ENCODE results near the gene MYH9.

DNA sequence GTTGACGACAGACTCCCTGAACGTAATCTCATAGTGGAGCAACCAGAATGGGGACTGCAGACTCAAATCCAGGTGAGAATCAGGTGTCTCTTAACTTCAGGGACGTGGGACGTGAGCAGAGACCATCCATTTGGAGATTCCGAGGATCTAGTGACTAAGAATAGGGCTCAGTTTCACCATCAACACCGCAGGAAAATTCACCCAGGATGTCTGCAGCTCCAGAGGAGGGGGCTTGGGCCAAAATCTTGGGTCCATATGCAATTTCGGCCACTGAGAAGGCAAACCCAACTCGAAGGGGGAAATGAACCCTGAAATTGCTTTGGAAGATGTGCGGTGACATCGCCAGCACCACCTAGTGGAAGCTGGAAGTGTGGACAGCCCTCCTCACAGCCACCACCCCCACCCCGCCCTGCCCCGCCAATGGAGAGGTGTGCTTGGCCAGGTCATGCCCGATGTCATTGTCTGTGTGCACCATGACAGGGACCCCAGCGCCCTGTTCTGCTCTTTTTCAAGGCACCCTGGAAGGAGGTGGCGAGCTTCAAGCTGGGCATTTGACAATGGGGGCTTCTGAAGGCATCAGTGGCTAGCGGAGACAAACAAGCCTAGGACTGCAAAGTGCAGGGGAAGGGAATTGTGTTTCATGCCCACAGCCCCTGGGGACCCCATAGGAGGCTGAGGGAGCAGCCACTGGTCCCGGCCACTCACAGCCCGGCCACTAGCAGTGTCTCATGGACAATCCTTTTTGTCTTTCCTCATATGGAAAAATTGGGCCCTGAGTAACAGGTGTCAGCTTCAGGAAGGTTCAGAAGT, 110.1 kb downstream of the MYH9 start:
- TF ChIP-seq, protein P1, sequence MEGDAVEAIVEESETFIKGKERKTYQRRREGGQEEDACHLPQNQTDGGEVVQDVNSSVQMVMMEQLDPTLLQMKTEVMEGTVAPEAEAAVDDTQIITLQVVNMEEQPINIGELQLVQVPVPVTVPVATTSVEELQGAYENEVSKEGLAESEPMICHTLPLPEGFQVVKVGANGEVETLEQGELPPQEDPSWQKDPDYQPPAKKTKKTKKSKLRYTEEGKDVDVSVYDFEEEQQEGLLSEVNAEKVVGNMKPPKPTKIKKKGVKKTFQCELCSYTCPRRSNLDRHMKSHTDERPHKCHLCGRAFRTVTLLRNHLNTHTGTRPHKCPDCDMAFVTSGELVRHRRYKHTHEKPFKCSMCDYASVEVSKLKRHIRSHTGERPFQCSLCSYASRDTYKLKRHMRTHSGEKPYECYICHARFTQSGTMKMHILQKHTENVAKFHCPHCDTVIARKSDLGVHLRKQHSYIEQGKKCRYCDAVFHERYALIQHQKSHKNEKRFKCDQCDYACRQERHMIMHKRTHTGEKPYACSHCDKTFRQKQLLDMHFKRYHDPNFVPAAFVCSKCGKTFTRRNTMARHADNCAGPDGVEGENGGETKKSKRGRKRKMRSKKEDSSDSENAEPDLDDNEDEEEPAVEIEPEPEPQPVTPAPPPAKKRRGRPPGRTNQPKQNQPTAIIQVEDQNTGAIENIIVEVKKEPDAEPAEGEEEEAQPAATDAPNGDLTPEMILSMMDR (IDR thresholded peaks at IDR 0.05; ENCODE audit: low read depth, low read length, missing input control) = peak; percentile 70
- TF ChIP-seq, protein P2, sequence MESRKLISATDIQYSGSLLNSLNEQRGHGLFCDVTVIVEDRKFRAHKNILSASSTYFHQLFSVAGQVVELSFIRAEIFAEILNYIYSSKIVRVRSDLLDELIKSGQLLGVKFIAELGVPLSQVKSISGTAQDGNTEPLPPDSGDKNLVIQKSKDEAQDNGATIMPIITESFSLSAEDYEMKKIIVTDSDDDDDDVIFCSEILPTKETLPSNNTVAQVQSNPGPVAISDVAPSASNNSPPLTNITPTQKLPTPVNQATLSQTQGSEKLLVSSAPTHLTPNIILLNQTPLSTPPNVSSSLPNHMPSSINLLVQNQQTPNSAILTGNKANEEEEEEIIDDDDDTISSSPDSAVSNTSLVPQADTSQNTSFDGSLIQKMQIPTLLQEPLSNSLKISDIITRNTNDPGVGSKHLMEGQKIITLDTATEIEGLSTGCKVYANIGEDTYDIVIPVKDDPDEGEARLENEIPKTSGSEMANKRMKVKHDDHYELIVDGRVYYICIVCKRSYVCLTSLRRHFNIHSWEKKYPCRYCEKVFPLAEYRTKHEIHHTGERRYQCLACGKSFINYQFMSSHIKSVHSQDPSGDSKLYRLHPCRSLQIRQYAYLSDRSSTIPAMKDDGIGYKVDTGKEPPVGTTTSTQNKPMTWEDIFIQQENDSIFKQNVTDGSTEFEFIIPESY (IDR thresholded peaks at IDR 0.05) = no peak
- TF ChIP-seq, protein P3, sequence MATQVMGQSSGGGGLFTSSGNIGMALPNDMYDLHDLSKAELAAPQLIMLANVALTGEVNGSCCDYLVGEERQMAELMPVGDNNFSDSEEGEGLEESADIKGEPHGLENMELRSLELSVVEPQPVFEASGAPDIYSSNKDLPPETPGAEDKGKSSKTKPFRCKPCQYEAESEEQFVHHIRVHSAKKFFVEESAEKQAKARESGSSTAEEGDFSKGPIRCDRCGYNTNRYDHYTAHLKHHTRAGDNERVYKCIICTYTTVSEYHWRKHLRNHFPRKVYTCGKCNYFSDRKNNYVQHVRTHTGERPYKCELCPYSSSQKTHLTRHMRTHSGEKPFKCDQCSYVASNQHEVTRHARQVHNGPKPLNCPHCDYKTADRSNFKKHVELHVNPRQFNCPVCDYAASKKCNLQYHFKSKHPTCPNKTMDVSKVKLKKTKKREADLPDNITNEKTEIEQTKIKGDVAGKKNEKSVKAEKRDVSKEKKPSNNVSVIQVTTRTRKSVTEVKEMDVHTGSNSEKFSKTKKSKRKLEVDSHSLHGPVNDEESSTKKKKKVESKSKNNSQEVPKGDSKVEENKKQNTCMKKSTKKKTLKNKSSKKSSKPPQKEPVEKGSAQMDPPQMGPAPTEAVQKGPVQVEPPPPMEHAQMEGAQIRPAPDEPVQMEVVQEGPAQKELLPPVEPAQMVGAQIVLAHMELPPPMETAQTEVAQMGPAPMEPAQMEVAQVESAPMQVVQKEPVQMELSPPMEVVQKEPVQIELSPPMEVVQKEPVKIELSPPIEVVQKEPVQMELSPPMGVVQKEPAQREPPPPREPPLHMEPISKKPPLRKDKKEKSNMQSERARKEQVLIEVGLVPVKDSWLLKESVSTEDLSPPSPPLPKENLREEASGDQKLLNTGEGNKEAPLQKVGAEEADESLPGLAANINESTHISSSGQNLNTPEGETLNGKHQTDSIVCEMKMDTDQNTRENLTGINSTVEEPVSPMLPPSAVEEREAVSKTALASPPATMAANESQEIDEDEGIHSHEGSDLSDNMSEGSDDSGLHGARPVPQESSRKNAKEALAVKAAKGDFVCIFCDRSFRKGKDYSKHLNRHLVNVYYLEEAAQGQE (IDR thresholded peaks at IDR 0.05) = no peak
- no peak for TF ChIP-seq YY1 (IDR thresholded peaks at IDR 0.05)
- TF ChIP-seq GABPA (IDR thresholded peaks at IDR 0.05 in 1 of 2, conservative IDR thresholded peaks at IDR 0.05 in 1 of 2) = no peak
- TF ChIP-seq SP1 (IDR thresholded peaks at IDR 0.05) = no peak
- no peak for TF ChIP-seq TAF1 (conservative IDR thresholded peaks at IDR 0.05)
